Left lung (tissue), 10 donors: ENCODE results near the gene EVI5. TPM values are rescaled to one million over a fixed set of nuclear protein-coding genes. Genes with fewer than 3 reads are reported as not detected.
A peak's percentile ranks its signal among the peaks of the same experiment; 100 is the strongest.

Experiments
- ATAC-seq: fragments of 200-7000 bp; cut with Tn5 transposase; one replicate; pipeline ENCODE4 v1.9.1; 2020; ENCODE audit warnings: moderate library complexity
- DNase-seq, 4 donors: peaks; one replicate each; pipeline ENCODE4 v3.0.0-alpha.2; 2013 to 2020
- H3K27ac ChIP-seq, 2 donors: fragments of 200-600 bp; sonication (generic) in 1 of 2; one replicate each; pipeline versions ENCODE4 v1.5.0 to v1.8.0; 2020 to 2021
- H3K27me3 ChIP-seq, 2 donors: fragments of 200-600 bp; sonication (generic) in 1 of 2; one replicate each; pipeline versions ENCODE4 v1.5.0 to v1.8.0; 2020 to 2021
- H3K36me3 ChIP-seq, 2 donors: fragments of 200-600 bp; sonication (generic) in 1 of 2; one replicate each; pipeline versions ENCODE4 v1.5.0 to v1.8.0; 2020 to 2021
- H3K4me1 ChIP-seq, 2 donors: fragments of 200-600 bp; one replicate each; pipeline ENCODE4 v1.8.0; 2021
- H3K4me3 ChIP-seq, 2 donors: fragments of 200-600 bp; sonication (generic) in 1 of 2; one replicate each; pipeline versions ENCODE4 v1.5.0 to v1.8.0; 2020 to 2021; ENCODE audit warnings: mild to moderate bottlenecking in 1 of 2
- H3K9me3 ChIP-seq, 2 donors: fragments of 200-600 bp; sonication (generic) in 1 of 2; one replicate each; pipeline versions ENCODE4 v1.5.0 to v1.8.0; 2020 to 2021
- CTCF ChIP-seq, 2 donors: fragments of 200-600 bp; sonication (generic) in 1 of 2; IDR thresholded peaks; one replicate each; pipeline versions ENCODE4 v1.5.0 to v1.8.0; 2021; ENCODE audit warnings: antibody characterized with exemption in 2 of 2
- intact Hi-C, 2 donors: fragments of 100-400 bp; cut with DNase I; formaldehyde crosslinking; loops; one replicate each; pipeline versions ENCODE4 v1.11.2 to v1.14.2; 2022
- polyA plus RNA-seq, 6 donors: library from polyadenylated mRNA; unstranded; fragments of 120-200 nt; gene quantifications; one replicate each; pipeline ENCODE4 v1.2.1, GENCODE V29; 2013; ENCODE audit not compliant: insufficient read length in 6 of 6
- total RNA-seq, 2 donors: library from RNA; stranded (reverse); fragmentation: NEBNext Ultra II Directional; extraction: Animal tissue kit (Norgen Biotek cat#: 25700); gene quantifications; one replicate each; pipeline ENCODE4 v1.2.1, GENCODE V29; 2021
- donor health status: DM: no; HTN: yes; CAD: no.
- donor health status: DM: no; HTN: no; CAD: no.

The EVI5 gene
- total and polyA plus RNA-seq, 8 donors, result 17.5 to 49.7 (median 22.4) TPM

- ATAC-seq, result no peak
Observed at GRCh38 chr1:92805216-92805615, 20.3 kb upstream of the EVI5 start.

GRCh38 chr1:92804721-92805201 is 19.9 kb upstream of the EVI5 start:
- intact Hi-C loops, result no loop called here
- no peaks in the 10 kb centered on the region for H3K36me3 ChIP-seq
- no peak for TF ChIP-seq CTCF (IDR thresholded peaks at IDR 0.05)
- H3K27ac ChIP-seq, result peak overlapping the region; percentile 45 to 53
- DNase-seq, result peak in 3 of 4 donors; percentile 25 to 80 (median 76)
- ATAC-seq, result peak; percentile 97
- H3K4me3 ChIP-seq, result no peak overlapping the region
- no peaks in the 10 kb centered on the region for H3K27me3 ChIP-seq
- H3K9me3 ChIP-seq, result no peaks in the 10 kb centered on the region
- peaks cover 5 to 8% of the 10 kb centered on the region in 2 donors for H3K4me1 ChIP-seq

More at GRCh38 chr1:92805216-92805615, 20.3 kb upstream of the EVI5 start:
- Histone ChIP-seq H3K27me3 (no peaks in the 10 kb centered on the region), H3K27ac (peak overlapping the region; percentile 45 to 53), H3K4me1 (peaks cover 5 to 8% of the 10 kb centered on the region in 2 donors), H3K36me3 (no peaks in the 10 kb centered on the region), H3K9me3 (no peaks in the 10 kb centered on the region), H3K4me3 (no peak overlapping the region)
- intact Hi-C loops, result no loop called here
- DNase-seq, result no peak
- no peak for TF ChIP-seq CTCF (IDR thresholded peaks at IDR 0.05)

GRCh38 chr1:92803140-92803887 is 18.4 kb upstream of the EVI5 start:
- DNase-seq (no peak), ATAC-seq (no peak)
- peaks cover 5 to 8% of the 10 kb centered on the region in 2 donors for H3K4me1 ChIP-seq
- TF ChIP-seq CTCF (IDR thresholded peaks at IDR 0.05), result no peak
- no peak overlapping the region for H3K27ac ChIP-seq
- no peaks in the 10 kb centered on the region for H3K27me3 ChIP-seq
- H3K4me3 ChIP-seq, result no peak overlapping the region
- H3K36me3 ChIP-seq, result no peaks in the 10 kb centered on the region
- no peaks in the 10 kb centered on the region for H3K9me3 ChIP-seq
- intact Hi-C loops, result no loop called here

GRCh38 chr1:92797961-92798360 is 13.1 kb upstream of the EVI5 start:
- no peak for DNase-seq
- TF ChIP-seq CTCF (IDR thresholded peaks at IDR 0.05), result no peak

GRCh38 chr1:92797297-92797696 is 12.4 kb upstream of the EVI5 start:
- no peak for ATAC-seq
- H3K4me3 ChIP-seq, result no peak overlapping the region
- no peak for DNase-seq

More at GRCh38 chr1:92797961-92798360, 13.1 kb upstream of the EVI5 start:
- Histone ChIP-seq H3K36me3 (no peaks in the 10 kb centered on the region), H3K9me3 (no peaks in the 10 kb centered on the region), H3K4me1 (no peaks in the 10 kb centered on the region), H3K27ac (no peak overlapping the region), H3K27me3 (no peaks in the 10 kb centered on the region), H3K4me3 (no peak overlapping the region)
- intact Hi-C loops, result no loop called here
- ATAC-seq, result peak; percentile 40

More at GRCh38 chr1:92797297-92797696, 12.4 kb upstream of the EVI5 start:
- intact Hi-C loops, result no loop called here
- no peak for TF ChIP-seq CTCF (IDR thresholded peaks at IDR 0.05)
- no peaks in the 10 kb centered on the region for H3K27me3 ChIP-seq
- H3K9me3 ChIP-seq, result no peaks in the 10 kb centered on the region
- no peaks in the 10 kb centered on the region for H3K36me3 ChIP-seq
- no peak overlapping the region for H3K27ac ChIP-seq
- H3K4me1 ChIP-seq, result peaks cover 0 to 1% of the 10 kb centered on the region in 2 donors
